MCF 10A (cell line): Measurements from ENCODE around the gene CLEC11A. TPM values are rescaled to one million over a fixed set of nuclear protein-coding genes. Genes with fewer than 3 reads are reported as not detected.

ENCODE experiments used
- total RNA-seq: library from RNA; stranded (reverse); gene quantifications from 2 replicates; pipeline ENCODE4 v1.2.3, GENCODE V29; 2022

The CLEC11A gene
- total RNA-seq, 1 experiment from 2014 or later: 2.4 TPM

Other genes starting within 250 kb of the CLEC11A start
- gene EMC10, start 246.9 kb upstream of the CLEC11A start, total RNA-seq: 61.3 and 61.8 TPM in 2 replicates
- 1.5 and 2.7 TPM in 2 replicates for gene GARIN5A, start 246.5 kb upstream of the CLEC11A start, total RNA-seq
- 65.8 and 76.9 TPM in 2 replicates for gene JOSD2, start 212.2 kb upstream of the CLEC11A start, total RNA-seq
- not detected in 2 replicates for gene ASPDH, start 209.5 kb upstream of the CLEC11A start, total RNA-seq
- not detected in 2 replicates for gene LRRC4B, start 154.9 kb upstream of the CLEC11A start, total RNA-seq
- gene SYT3, start 83.5 kb upstream of the CLEC11A start, total RNA-seq: not detected in 2 replicates
- gene C19orf81, start 73.9 kb upstream of the CLEC11A start, total RNA-seq: not detected in 2 replicates
- 0.10 and 0.44 TPM in 2 replicates for gene SHANK1, start 3.6 kb upstream of the CLEC11A start, total RNA-seq
- not detected in 2 replicates for gene GPR32, start 47.1 kb downstream of the CLEC11A start, total RNA-seq
- not detected in 2 replicates for gene ACP4, start 67.1 kb downstream of the CLEC11A start, total RNA-seq
- gene KLK1, start 100.4 kb downstream of the CLEC11A start, total RNA-seq: 0.84 and 0.88 TPM in 2 replicates
- gene KLK15, start 110.2 kb downstream of the CLEC11A start, total RNA-seq: not detected in 2 replicates
- gene KLK3, start 131.6 kb downstream of the CLEC11A start, total RNA-seq: not detected in 2 replicates
- not detected in 2 replicates for gene KLK2, start 150.1 kb downstream of the CLEC11A start, total RNA-seq
- gene KLK4, start 188.0 kb downstream of the CLEC11A start, total RNA-seq: not detected in 2 replicates
- gene KLK5, start 229.7 kb downstream of the CLEC11A start, total RNA-seq: 0.19 TPM in 1 of 2 replicates, not detected in the other
- not detected in 2 replicates for gene KLK6, start 246.2 kb downstream of the CLEC11A start, total RNA-seq